Uterus (tissue), 2 donors: Measurements from ENCODE around the gene FBXL2.

Experiments
- CTCF ChIP-seq, 4 experiments: fragments of 200-600 bp in 2 of 4; fragments of 450-650 bp in 2 of 4; sonication (generic) in 2 of 4; IDR thresholded peaks; one replicate each; pipeline ENCODE4 v1.5.1; 2016 to 2019; ENCODE audit warnings: antibody characterized with exemption in 4 of 4, mild to moderate bottlenecking in 2 of 4, moderate library complexity in 1 of 4
- POLR2A ChIP-seq, 2 donors: fragments of 450-650 bp; IDR thresholded peaks; one replicate each; pipeline ENCODE4 v1.6.1; 2016; ENCODE audit warnings: antibody characterized with exemption in 2 of 2, mild to moderate bottlenecking in 1 of 2, moderate library complexity in 1 of 2

- TF ChIP-seq CTCF (IDR thresholded peaks at IDR 0.05) (no peak), POLR2A (IDR thresholded peaks at IDR 0.05) (no peak)
Observed at GRCh38 chr3:33237439-33237838, 39.8 kb upstream of the FBXL2 start.
